Activated effector memory CD4-positive, alpha-beta T cell treated with anti-CD3 and anti-CD28 coated beads, Interleukin-2, amount 50 U/mL, for 16 hours (primary cell): ENCODE data around the gene ERCC1.

Experiments
- DNase-seq: peaks from one replicate; pipeline ENCODE4 v3.0.0-alpha.2; 2020

The ERCC1 gene

GRCh38 chr19:45403781-45404556, 19.7 kb downstream of the ERCC1 start:
- DNase-seq = peak; percentile 87

GRCh38 chr19:45403272-45403671, 20.4 kb downstream of the ERCC1 start:
- DNase-seq = no peak

DNA sequence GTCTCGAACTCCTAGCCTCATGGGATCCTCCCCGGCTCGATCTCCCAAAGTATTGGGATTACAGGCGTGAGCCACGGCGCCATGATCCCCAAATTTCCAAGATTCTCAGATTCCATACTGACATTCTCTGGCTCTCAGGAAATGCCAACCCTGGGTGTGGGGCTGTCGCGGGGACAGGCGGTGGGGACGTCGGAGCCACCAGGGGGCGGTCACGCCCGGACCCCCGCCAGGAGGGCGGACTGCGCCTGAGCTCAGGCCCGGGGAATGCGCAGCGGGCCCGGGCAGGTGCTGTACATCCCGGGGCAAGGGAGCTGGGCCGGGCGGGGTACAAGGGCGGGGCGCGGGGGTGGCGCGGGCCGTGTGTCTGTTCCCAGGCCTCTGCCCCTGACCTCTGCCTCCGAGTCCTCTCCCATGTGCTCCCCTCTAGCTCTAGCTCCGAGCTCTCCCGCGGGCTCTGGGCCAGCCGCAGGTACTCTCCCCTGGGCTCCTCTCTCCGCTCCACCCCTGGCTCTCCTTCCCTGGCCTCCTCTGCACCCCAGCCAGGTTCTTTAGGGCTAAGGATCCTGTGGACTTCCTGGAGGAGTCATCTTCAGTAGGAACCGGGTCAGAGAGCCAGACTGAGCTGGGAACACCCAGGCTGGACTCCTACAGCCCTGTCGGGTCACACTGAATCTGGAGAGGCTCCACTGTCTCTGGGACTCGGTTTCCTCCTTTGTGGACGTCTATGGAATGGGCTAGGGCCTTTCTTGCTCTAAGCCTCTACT, 21.2 kb downstream of the ERCC1 start:
- DNase-seq = peak; percentile 68

GRCh38 chr19:45401815-45402214, 21.9 kb downstream of the ERCC1 start:
- no peak for DNase-seq

DNA sequence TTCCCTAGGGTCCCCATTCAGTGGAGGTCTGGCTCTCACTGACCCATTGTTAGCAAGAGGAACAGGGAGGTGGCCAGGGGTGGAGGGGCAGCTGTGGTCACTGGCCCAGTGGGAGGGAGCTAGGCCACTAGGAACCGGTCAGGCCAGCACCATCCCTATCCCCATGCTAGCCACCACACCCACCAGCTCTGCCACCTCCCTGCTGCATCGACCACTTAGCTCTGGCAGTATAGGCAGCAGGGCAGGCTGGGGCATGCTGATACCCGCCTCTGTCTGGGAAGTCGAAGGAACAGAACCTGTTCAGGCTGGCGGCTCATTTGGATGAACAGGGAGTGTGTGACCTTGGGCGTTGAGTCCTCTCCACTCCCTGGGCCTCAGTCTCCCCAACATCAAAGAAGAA, 23.5 kb downstream of the ERCC1 start:
- DNase-seq = no peak

DNA sequence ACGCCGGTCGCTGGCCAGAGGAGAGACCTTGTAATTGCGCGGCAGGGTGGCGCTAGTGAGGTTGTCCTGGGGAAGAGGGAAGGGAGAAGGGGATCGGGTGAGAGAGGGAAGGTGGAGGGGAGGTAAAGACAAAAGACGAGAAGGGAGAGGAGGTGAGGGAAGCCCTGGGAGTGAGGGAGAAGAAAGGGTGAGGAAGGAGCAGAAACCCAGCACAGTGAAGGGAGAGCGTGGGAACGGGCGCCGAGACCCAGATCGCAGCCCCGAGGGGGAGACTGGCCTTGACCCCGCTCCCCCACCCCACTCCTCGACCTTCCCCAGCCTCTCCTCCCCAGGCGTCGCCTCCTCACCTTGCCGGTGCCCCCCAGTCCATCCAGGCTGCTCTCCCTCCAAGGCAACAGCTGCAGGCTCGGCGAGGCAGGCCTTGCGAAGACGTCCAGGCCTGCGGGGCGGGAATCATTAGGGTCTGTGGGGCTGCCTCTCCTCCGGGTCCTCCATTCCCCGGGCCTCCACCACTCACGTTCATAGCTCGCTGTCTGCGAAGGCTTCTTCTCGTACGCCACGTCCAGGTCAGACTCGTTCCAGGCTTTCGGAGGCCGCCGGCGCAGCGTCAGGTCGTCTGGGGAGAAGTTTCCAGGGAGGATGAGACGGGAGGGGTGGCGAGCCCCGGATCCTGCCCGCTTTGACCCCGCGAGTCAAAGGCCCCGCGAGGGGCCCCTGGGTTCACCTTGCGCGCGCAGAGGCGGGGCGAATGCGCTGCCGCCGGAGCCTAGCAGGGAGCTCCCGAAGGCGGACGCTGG, 27.7 kb downstream of the ERCC1 start:
- DNase-seq = no peak

GRCh38 chr19:45391871-45392665, 31.6 kb downstream of the ERCC1 start:
- DNase-seq = no peak

GRCh38 chr19:45391346-45391745, 32.4 kb downstream of the ERCC1 start:
- DNase-seq = no peak

GRCh38 chr19:45385392-45386221, 38.1 kb downstream of the ERCC1 start:
- DNase-seq = no peak

DNA sequence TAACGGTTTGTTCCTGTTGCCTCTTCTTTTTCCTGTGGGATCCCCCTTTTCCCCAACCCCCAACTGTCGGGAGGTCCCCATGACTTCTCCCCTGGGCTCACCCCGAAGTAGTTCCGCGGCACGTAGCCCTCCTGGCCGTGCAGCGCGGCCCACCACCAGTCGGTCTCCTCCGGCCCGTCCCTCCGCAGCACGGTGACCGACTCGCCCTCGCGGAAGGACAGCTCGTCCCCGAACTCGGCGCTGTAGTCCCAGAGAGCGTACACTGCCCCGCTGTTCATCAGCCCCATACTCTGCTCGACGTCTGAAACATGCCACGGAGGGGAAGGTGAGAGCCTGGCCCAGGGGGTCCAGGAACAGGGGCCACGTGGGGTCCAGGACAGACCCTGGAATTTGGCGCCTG, 41.3 kb downstream of the ERCC1 start:
- no peak for DNase-seq

GRCh38 chr19:45380107-45380506, 43.6 kb downstream of the ERCC1 start:
- DNase-seq = no peak

- DNase-seq = no peak
Observed at GRCh38 chr19:45376045-45376724, 47.5 kb downstream of the ERCC1 start.

GRCh38 chr19:45370410-45371204, 53.1 kb downstream of the ERCC1 start, which contains the start of gene ERCC2:
Gene ERCC2 (minus strand): TSS chr19:45370573. CDS start chr19:45370540, 33 bp downstream.
- peak; percentile 100 for DNase-seq

GRCh38 chr19:45368737-45369340, 54.9 kb downstream of the ERCC1 start:
- DNase-seq = no peak

GRCh38 chr19:45368127-45368526, 55.6 kb downstream of the ERCC1 start:
- no peak for DNase-seq

DNA sequence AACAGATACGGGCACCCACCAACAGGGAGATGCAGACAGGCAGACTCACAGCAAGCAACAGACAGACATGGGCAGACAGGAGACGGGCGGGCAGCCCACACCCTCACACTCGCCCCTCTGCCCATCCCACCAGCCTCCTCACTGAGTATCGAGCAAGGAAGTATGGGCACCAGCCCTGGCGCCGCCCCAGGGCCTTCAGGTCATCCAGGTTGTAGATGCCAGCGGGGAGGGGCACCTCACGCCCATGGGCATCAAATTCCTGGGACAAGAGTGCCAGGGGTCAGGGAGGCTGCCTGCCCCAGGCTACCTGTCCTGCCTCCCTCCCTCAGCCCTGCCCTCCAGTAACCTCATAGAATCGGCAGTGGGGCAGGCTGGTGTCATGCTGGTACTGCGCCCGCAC, 59.0 kb downstream of the ERCC1 start:
- no peak for DNase-seq

- DNase-seq = no peak
Observed at GRCh38 chr19:45363861-45364459, 59.8 kb downstream of the ERCC1 start.

GRCh38 chr19:45362291-45362690, 61.4 kb downstream of the ERCC1 start:
- no peak for DNase-seq

- DNase-seq = no peak
Observed at GRCh38 chr19:45361608-45362007, 62.1 kb downstream of the ERCC1 start.
